Measurements from ENCODE around the gene SPAG8.

GRCh38 chr9:35760651-35761050, 51.4 kb downstream of the SPAG8 start:
- no peak for TF ChIP-seq EZH2 (IDR thresholded peaks at IDR 0.05; ENCODE audit: insufficient read depth, poor library complexity, severe bottlenecking)
- no peak for TF ChIP-seq EZH2phosphoT487 (IDR thresholded peaks at IDR 0.05; ENCODE audit: insufficient read depth, low read depth)
